Breast epithelium (tissue), 3 donors: ENCODE data around the gene ADAMTS13.

Experiments
- CTCF ChIP-seq, 3 donors: fragments of 450-650 bp; IDR thresholded peaks; one replicate each; pipeline ENCODE4 v1.5.1; 2016 to 2017; ENCODE audit warnings: antibody characterized with exemption in 3 of 3, mild to moderate bottlenecking in 3 of 3, moderate library complexity in 3 of 3
- POLR2AphosphoS5 ChIP-seq, 3 donors: sonication (generic); formaldehyde crosslinking; IDR thresholded peaks; one replicate each; pipeline ENCODE4 v1.6.1; 2017; ENCODE audit warnings: antibody characterized with exemption in 3 of 3

- TF ChIP-seq POLR2AphosphoS5 (IDR thresholded peaks at IDR 0.05), result no peak
- TF ChIP-seq CTCF (IDR thresholded peaks at IDR 0.05), result no peak
Observed at GRCh38 chr9:133426011-133426410, 3.8 kb downstream of the ADAMTS13 start.
